ENCODE results near the gene GDAP1L1. TPM values are rescaled to one million over a fixed set of nuclear protein-coding genes. Genes with fewer than 3 reads are reported as not detected.

The GDAP1L1 gene
- total RNA-seq, 2 experiments from 2014 or later, result 0.18 TPM; not detected in 1

- POLR2A ChIA-PET, result interaction anchor here (0.5 to 0.6 kb wide), 2 partner anchors 355 to 440 kb away, joined by 3 to 4 read pairs; no protein-coding TSS in a partner anchor
- ATAC-seq (no peak), DNase-seq (peak; percentile 40)
- Mint-ChIP-seq H3K36me3 (ENCODE audit: low read depth) (peaks cover 1% of the 10 kb centered on the region), H3K4me3 (peak overlapping the region; percentile 92), H3K9me3 (no peaks in the 10 kb centered on the region), H3K27me3 (no peaks in the 10 kb centered on the region), H3K4me1 (ENCODE audit: low read depth) (peaks cover 43% of the 10 kb centered on the region), H3K27ac (peak overlapping the region; percentile 92)
- CTCF ChIA-PET, result interaction anchor here (0.9 to 9.8 kb wide), 7 partner anchors 16 to 250 kb away, joined by 3 to 444 read pairs (median 4); partner anchors contain the start of gene FITM2
- intact Hi-C loops (cut with micrococcal nuclease), result loop anchor here (10.0 kb wide), 1 partner anchor 253 kb away; no protein-coding TSS in a partner anchor
- no peak for TF ChIP-seq CTCF (IDR thresholded peaks at IDR 0.05)
Observed at GRCh38 chr20:44211177-44212039, 35.7 kb upstream of the GDAP1L1 start.

GRCh38 chr20:44212792-44213191 lies 34.3 kb upstream of the GDAP1L1 start:
- ChIA-PET CTCF (interaction anchor here (0.6 to 9.8 kb wide), 7 partner anchors 96 to 390 kb away, joined by 3 to 444 read pairs (median 5); partner anchors contain the start of gene FITM2), POLR2A (interaction anchor here (2.1 kb wide), 1 partner anchor 98 kb away, joined by 10 read pairs; the partner anchor contains the start of gene FITM2)
- Mint-ChIP-seq H3K9me3 (no peaks in the 10 kb centered on the region), H3K4me1 (ENCODE audit: low read depth) (peaks cover 45% of the 10 kb centered on the region), H3K27ac (no peak overlapping the region), H3K27me3 (no peaks in the 10 kb centered on the region), H3K4me3 (no peak overlapping the region), H3K36me3 (ENCODE audit: low read depth) (no peaks in the 10 kb centered on the region)
- DNase-seq (no peak), ATAC-seq (no peak)
- intact Hi-C loops (cut with micrococcal nuclease), result loop anchor here (10.0 kb wide), 1 partner anchor 252 kb away; no protein-coding TSS in a partner anchor
- no peak for TF ChIP-seq CTCF (IDR thresholded peaks at IDR 0.05)

- TF ChIP-seq CTCF (IDR thresholded peaks at IDR 0.05), result peak; percentile 85
- H3K27ac Mint-ChIP-seq, result peak overlapping the region; percentile 66
- H3K36me3 Mint-ChIP-seq (ENCODE audit: low read depth), result no peaks in the 10 kb centered on the region
- ChIA-PET CTCF (interaction anchor here (0.8 to 9.8 kb wide), 24 partner anchors 10 to 518 kb away, joined by 3 to 444 read pairs (median 3); partner anchors contain the start of genes FITM2 and SERINC3), POLR2A (no interaction called here)
- H3K4me3 Mint-ChIP-seq, result no peak overlapping the region
- DNase-seq, result peak; percentile 86
- H3K9me3 Mint-ChIP-seq, result no peaks in the 10 kb centered on the region
- peaks cover 53% of the 10 kb centered on the region for H3K4me1 Mint-ChIP-seq (ENCODE audit: low read depth)
- intact Hi-C loops (cut with micrococcal nuclease), result loop anchor here (5.0 to 10.0 kb wide), 3 partner anchors 172 to 397 kb away; no protein-coding TSS in a partner anchor
- H3K27me3 Mint-ChIP-seq, result no peaks in the 10 kb centered on the region
- ATAC-seq, result peak; percentile 22
Observed at GRCh38 chr20:44215125-44215524, 32.0 kb upstream of the GDAP1L1 start.

GRCh38 chr20:44217342-44218092 lies 29.6 kb upstream of the GDAP1L1 start:
- Mint-ChIP-seq H3K27ac (peak overlapping the region; percentile 75), H3K4me1 (ENCODE audit: low read depth) (peaks cover 51% of the 10 kb centered on the region), H3K36me3 (ENCODE audit: low read depth) (no peaks in the 10 kb centered on the region), H3K4me3 (peak overlapping the region; percentile 50), H3K27me3 (no peaks in the 10 kb centered on the region), H3K9me3 (no peaks in the 10 kb centered on the region)
- intact Hi-C loops (cut with micrococcal nuclease), result loop anchor here (1.0 to 10.0 kb wide), 4 partner anchors 94 to 395 kb away; partner anchors contain the start of gene FITM2
- CTCF ChIA-PET, result interaction anchor here (0.6 to 9.8 kb wide), 49 partner anchors 8 to 1146 kb away, joined by 3 to 444 read pairs (median 5); partner anchors contain the start of genes ADA, FITM2, GDAP1L1 and HNF4A
- ATAC-seq, result peak; percentile 55
- peak; percentile 95 for TF ChIP-seq CTCF (IDR thresholded peaks at IDR 0.05)
- POLR2A ChIA-PET, result interaction anchor here (1.2 to 3.3 kb wide), 4 partner anchors 7 to 96 kb away, joined by 3 to 25 read pairs (median 4); partner anchors contain the start of genes FITM2 and OSER1
- peak; percentile 77 for DNase-seq
